Muscle of leg (tissue), 11 donors: ENCODE measurements around the gene PTPRT. TPM values are rescaled to one million over a fixed set of nuclear protein-coding genes. Genes with fewer than 3 reads are reported as not detected.

Experiments used
- DNase-seq: peaks from one replicate; pipeline ENCODE4 v3.0.0; 2013
- H3K27ac ChIP-seq: one replicate; pipeline ENCODE4 v1.5.1; 2013; ENCODE audit warnings: mild to moderate bottlenecking, low read length, control low read depth
- H3K27me3 ChIP-seq: one replicate; pipeline ENCODE4 v1.6.1; 2013; ENCODE audit warnings: low read length; ENCODE audit not compliant: control insufficient read depth, insufficient read depth
- H3K36me3 ChIP-seq: one replicate; pipeline ENCODE4 v1.6.1; 2013; ENCODE audit warnings: low read length; ENCODE audit not compliant: control insufficient read depth, insufficient read depth
- H3K4me1 ChIP-seq: one replicate; pipeline ENCODE4 v1.6.1; 2013; ENCODE audit warnings: low read length; ENCODE audit not compliant: control insufficient read depth, insufficient read depth
- H3K4me3 ChIP-seq: one replicate; pipeline ENCODE4 v1.5.1; 2013; ENCODE audit warnings: low read length, control low read depth
- H3K9me3 ChIP-seq: replicated peaks from 2 replicates; pipeline ENCODE4 v1.6.1; 2013; ENCODE audit warnings: low read depth, low read length; ENCODE audit not compliant: control insufficient read depth
- WGBS: methylation state at CpG from one replicate; pipeline ENCODE4 v1.1.5; 2013; ENCODE audit warnings: missing lambda C conversion rate; ENCODE audit not compliant: insufficient coverage; 5-methylcytosine and 5-hydroxymethylcytosine counted together
- polyA plus RNA-seq, 8 donors: library from polyadenylated mRNA; unstranded; fragments of 120-200 nt; gene quantifications; one replicate each; pipeline versions ENCODE4 v1.2.1 to v1.2.3, GENCODE V29; 2013; ENCODE audit warnings: inconsistent platforms in 1 of 8, low replicate concordance in 1 of 8; ENCODE audit not compliant: insufficient read length in 8 of 8, insufficient read depth in 1 of 8
- total RNA-seq: library from RNA; stranded (reverse); fragments of 120-200 nt; gene quantifications from one replicate; pipeline ENCODE4 v1.2.4, GENCODE V29; 2013

The PTPRT gene
- total and polyA plus RNA-seq, 9 donors, result 0.10 to 0.94 (median 0.51) TPM

DNA sequence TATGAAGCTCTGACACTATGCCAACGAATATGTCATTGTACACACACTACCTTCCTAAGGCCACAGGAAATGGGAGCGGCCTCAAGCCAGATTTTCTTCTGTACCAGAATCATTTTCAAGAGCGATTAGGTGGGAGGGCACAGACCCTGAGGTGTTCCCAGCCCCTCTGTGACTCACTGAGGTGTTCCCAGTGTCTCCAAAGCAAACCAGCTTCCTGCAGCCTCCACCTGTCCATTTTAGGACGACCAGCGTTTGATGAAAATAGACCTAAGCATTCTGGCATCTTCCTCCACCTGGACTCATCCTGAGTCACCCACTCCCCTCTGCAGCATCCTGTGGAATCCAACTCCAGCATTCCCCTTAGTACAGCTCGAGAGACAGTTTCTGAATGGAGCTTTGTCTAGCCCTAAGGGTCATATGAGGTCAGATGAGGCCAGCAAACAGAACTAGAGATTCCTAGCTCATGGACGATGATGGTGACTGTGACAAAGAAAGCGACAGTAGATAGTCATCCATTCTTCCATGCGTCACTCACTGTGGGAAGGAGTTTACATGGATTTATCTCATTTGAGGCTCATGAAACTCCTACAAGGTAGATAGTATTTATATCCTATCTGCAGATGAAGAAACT is 203.4 kb downstream of the PTPRT start:
- Histone ChIP-seq H3K27me3 (no peaks in the 10 kb centered on the region), H3K4me1 (no peaks in the 10 kb centered on the region), H3K27ac (no peak overlapping the region), H3K4me3 (no peak overlapping the region), H3K9me3 (no peaks in the 10 kb centered on the region), H3K36me3 (no peaks in the 10 kb centered on the region)
- WGBS, result 69% methylated on average over 5 of the region's 9 CpGs
- DNase-seq, result no peak

- no peak overlapping the region for H3K4me3 ChIP-seq
- 73% methylated on average over 4 of the region's 4 CpGs for WGBS
- no peaks in the 10 kb centered on the region for H3K9me3 ChIP-seq
- H3K36me3 ChIP-seq, result no peaks in the 10 kb centered on the region
- no peaks in the 10 kb centered on the region for H3K4me1 ChIP-seq
- no peak for DNase-seq
- H3K27me3 ChIP-seq, result no peaks in the 10 kb centered on the region
- H3K27ac ChIP-seq, result no peak overlapping the region
These were observed 204.1 kb downstream of the PTPRT start for GRCh38 chr20:42985628-42986027.

DNA sequence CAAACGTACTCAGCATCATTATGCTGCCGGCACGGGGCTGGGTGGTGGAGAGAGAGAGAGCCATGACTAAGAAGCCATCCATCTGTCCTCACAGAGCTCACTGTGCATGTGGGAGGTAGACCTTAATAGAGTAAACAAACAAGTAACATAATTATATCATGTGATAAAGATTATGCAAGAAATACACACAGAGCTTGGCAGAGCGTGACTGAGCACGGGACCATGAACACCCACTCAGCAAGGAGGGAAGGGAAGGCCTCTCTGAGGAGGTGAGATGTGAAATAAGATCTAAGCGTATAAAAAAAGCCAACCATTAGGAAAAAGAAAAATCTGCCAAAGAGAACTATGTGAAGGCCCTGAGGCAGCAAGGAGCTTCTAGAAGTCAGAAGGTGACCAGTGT is 207.5 kb downstream of the PTPRT start:
- no peaks in the 10 kb centered on the region for H3K27me3 ChIP-seq
- H3K9me3 ChIP-seq, result no peaks in the 10 kb centered on the region
- H3K36me3 ChIP-seq, result no peaks in the 10 kb centered on the region
- H3K4me1 ChIP-seq, result no peaks in the 10 kb centered on the region
- no peak overlapping the region for H3K4me3 ChIP-seq
- 69% methylated on average over 3 of the region's 6 CpGs for WGBS
- no peak for DNase-seq
- no peak overlapping the region for H3K27ac ChIP-seq

DNA sequence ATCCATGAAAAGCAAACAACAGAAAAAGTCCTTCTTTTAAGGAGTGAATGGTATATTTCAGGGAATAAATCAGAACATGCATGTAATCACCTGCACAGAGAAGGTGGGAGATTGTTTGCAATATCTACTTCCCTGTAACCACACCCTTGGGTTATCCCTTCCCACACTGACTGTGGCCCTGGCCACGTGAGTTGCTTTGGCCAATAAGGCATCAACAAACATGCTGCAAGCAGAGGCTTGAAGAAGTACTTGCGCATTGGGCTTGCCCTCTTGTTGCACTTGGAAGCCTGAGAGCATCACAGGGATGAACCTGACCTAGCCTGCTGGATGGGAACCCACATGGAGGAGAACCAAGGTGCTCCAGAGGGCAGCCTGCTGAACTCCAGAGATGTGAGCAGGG is 208.5 kb downstream of the PTPRT start:
- DNase-seq, result no peak
- H3K4me1 ChIP-seq, result no peaks in the 10 kb centered on the region
- WGBS, result 78% methylated on average over 2 of the region's 2 CpGs
- H3K27ac ChIP-seq, result no peak overlapping the region
- H3K4me3 ChIP-seq, result no peak overlapping the region
- no peaks in the 10 kb centered on the region for H3K9me3 ChIP-seq
- H3K36me3 ChIP-seq, result no peaks in the 10 kb centered on the region
- no peaks in the 10 kb centered on the region for H3K27me3 ChIP-seq

DNA sequence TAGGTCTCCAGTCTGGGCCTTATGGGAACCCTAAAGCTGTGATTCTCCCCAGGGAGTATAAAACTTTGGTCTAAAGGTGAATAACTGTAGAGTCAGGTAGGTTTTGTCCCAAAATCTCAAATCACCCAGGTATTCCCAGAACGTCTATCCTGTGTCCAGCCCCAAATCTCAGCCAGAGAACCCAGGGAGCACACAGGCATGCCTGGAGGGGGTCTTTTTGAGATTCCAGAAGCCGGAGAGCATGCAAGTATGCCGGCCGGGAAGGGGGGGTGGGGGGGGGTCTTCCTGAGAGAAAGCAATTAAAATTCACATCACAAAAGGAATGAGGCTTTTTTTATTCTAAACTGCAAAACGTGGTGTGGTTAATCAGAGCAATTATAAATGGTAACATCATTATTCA is 210.0 kb downstream of the PTPRT start:
- no peak overlapping the region for H3K27ac ChIP-seq
- no peaks in the 10 kb centered on the region for H3K27me3 ChIP-seq
- H3K36me3 ChIP-seq, result no peaks in the 10 kb centered on the region
- H3K4me1 ChIP-seq, result no peaks in the 10 kb centered on the region
- WGBS, result no CpG with 5 or more reads among the region's 5 CpGs
- no peak for DNase-seq
- H3K4me3 ChIP-seq, result no peak overlapping the region
- no peaks in the 10 kb centered on the region for H3K9me3 ChIP-seq

DNA sequence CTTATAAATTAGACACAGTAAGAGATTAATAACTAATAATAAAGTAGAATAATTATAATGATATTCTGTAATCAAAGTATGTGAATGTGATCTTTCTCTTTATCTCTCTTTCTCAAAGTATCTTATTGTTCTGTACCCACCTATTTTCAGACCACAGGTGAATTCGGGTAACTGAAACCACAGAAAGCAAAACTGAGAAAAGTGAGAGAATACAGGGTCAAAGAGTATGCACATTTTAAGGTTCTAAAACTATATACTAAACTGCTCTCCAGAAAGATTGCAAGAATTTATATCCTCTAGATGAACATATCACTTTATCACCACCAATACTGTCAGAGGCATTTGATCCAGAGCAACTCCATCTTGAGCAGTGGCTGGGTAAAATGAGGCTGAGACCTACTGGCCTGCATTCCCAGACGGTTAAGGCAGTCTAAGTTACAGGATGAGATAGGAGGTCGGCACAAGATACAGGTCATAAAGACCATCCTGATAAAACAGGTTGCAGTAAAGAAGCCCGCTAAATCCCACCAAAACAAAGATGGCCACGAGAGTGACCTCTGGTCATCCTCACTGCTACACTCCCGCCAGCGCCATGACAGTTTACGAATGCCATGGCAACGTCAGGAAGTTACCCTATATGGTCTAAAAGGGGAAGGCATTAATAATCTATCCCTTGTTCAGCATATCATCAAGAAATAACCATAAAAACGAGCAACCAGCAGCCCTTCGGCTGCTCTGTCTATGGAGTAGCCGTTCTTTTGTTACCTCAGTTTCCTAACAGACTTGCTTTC is 211.3 kb downstream of the PTPRT start:
- Histone ChIP-seq H3K4me3 (no peak overlapping the region), H3K27me3 (no peaks in the 10 kb centered on the region), H3K36me3 (no peaks in the 10 kb centered on the region), H3K9me3 (no peaks in the 10 kb centered on the region), H3K4me1 (no peaks in the 10 kb centered on the region), H3K27ac (no peak overlapping the region)
- no peak for DNase-seq
- WGBS, result 80% methylated on average over 2 of the region's 12 CpGs

DNA sequence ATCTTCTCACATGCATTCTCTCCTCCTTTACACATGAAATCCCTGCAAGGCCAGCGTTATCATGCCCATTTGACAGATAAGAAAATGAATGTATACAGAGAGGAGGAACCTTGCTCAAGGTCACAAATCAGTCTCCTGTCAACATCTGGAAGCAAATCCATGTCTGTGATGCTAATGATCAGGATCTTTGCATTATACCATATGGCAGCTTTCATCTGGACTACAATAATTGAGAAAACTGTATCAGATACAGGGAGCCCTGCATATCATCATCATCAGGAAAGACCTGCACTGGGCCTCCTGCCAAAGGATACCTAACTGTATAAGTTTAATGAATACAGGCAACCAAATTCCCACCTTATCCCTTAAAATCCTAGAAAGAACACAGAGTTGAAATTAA is 213.7 kb downstream of the PTPRT start:
- H3K27ac ChIP-seq, result no peak overlapping the region
- no peaks in the 10 kb centered on the region for H3K4me1 ChIP-seq
- no CpG with 5 or more reads among the region's 1 CpG for WGBS
- H3K36me3 ChIP-seq, result no peaks in the 10 kb centered on the region
- no peaks in the 10 kb centered on the region for H3K9me3 ChIP-seq
- no peaks in the 10 kb centered on the region for H3K27me3 ChIP-seq
- no peak overlapping the region for H3K4me3 ChIP-seq
- DNase-seq, result no peak

DNA sequence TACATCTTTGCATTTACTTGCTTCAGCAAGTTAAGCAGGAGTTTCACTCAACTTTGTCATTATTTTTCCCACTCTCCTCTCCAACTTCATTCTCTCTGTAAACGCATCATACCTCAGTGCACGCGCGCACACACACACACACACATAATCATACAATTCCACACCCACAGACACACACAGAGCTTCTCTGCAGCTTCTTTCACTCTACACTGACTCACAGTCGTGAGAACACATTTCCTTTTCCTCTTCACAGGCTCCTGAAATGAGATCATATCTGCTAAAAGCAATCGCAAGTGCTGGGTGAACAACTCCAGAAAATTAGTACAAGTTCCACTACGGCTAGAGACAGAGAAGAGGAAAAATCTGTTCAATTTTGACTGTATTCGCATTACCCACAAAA is 215.4 kb downstream of the PTPRT start:
- Histone ChIP-seq H3K4me1 (no peaks in the 10 kb centered on the region), H3K27ac (no peak overlapping the region), H3K9me3 (no peaks in the 10 kb centered on the region), H3K36me3 (no peaks in the 10 kb centered on the region), H3K27me3 (no peaks in the 10 kb centered on the region), H3K4me3 (no peak overlapping the region)
- WGBS, result 80% methylated on average over 5 of the region's 8 CpGs
- no peak for DNase-seq

- Histone ChIP-seq H3K27ac (no peak overlapping the region), H3K4me3 (no peak overlapping the region), H3K4me1 (no peaks in the 10 kb centered on the region), H3K27me3 (no peaks in the 10 kb centered on the region), H3K36me3 (no peaks in the 10 kb centered on the region), H3K9me3 (no peaks in the 10 kb centered on the region)
- DNase-seq, result no peak
- WGBS, result 86% methylated on average over 1 of the region's 5 CpGs
These were observed 217.1 kb downstream of the PTPRT start for GRCh38 chr20:42972591-42972990.

GRCh38 chr20:42968746-42969145 is 221.0 kb downstream of the PTPRT start:
- Histone ChIP-seq H3K4me3 (no peak overlapping the region), H3K9me3 (no peaks in the 10 kb centered on the region), H3K36me3 (no peaks in the 10 kb centered on the region), H3K27ac (no peak overlapping the region), H3K4me1 (no peaks in the 10 kb centered on the region), H3K27me3 (no peaks in the 10 kb centered on the region)
- no peak for DNase-seq
- 97% methylated on average over 3 of the region's 9 CpGs for WGBS
